Smooth muscle cell (in vitro differentiated cells): Measurements from ENCODE around the gene PIGP. TPM values are rescaled to one million over a fixed set of nuclear protein-coding genes. Genes with fewer than 3 reads are reported as not detected.

Source experiments
- DNase-seq: peaks from one replicate; lab custom pipeline; 2025; ENCODE audit not compliant: unreplicated experiment; lab: John Stamatoyannopoulos, UW
- H2AFZ ChIP-seq: fragments of 200-600 bp; sonication (generic); 2 replicates; pipeline ENCODE4 v1.6.0; 2016; ENCODE audit warnings: antibody characterized with exemption, low read depth, mild to moderate bottlenecking
- H3F3A ChIP-seq: fragments of 200-600 bp; sonication (generic); 2 replicates; pipeline ENCODE4 v1.6.0; 2017; ENCODE audit warnings: antibody characterized with exemption, low read depth
- H3K27ac ChIP-seq: fragments of 200-600 bp; sonication (generic); 2 replicates; pipeline ENCODE4 v1.5.1; 2016; ENCODE audit warnings: low read depth, mild to moderate bottlenecking
- H3K27me3 ChIP-seq: fragments of 200-600 bp; sonication (generic); 2 replicates; pipeline ENCODE4 v1.6.1; 2016; ENCODE audit warnings: low read depth, mild to moderate bottlenecking
- H3K36me3 ChIP-seq: fragments of 200-600 bp; sonication (generic); 2 replicates; pipeline ENCODE4 v1.5.1; 2016; ENCODE audit warnings: low read depth
- H3K4me1 ChIP-seq: fragments of 200-600 bp; sonication (generic); 2 replicates; pipeline ENCODE4 v1.5.1; 2016; ENCODE audit warnings: low read depth
- H3K4me2 ChIP-seq: fragments of 200-600 bp; sonication (generic); 2 replicates; pipeline ENCODE4 v1.6.0; 2016; ENCODE audit warnings: mild to moderate bottlenecking
- H3K4me3 ChIP-seq: fragments of 200-600 bp; sonication (generic); 2 replicates; pipeline ENCODE4 v1.5.1; 2016; ENCODE audit warnings: mild to moderate bottlenecking
- H3K79me2 ChIP-seq: fragments of 200-600 bp; sonication (generic); 2 replicates; pipeline ENCODE4 v1.6.0; 2016; ENCODE audit warnings: low read depth, mild to moderate bottlenecking
- H3K9ac ChIP-seq: fragments of 200-600 bp; sonication (generic); 2 replicates; pipeline ENCODE4 v1.6.0; 2016; ENCODE audit warnings: low read depth
- H3K9me3 ChIP-seq: fragments of 200-600 bp; sonication (generic); replicated peaks from 2 replicates; pipeline ENCODE4 v1.5.1; 2016; ENCODE audit warnings: low read depth
- H4K20me1 ChIP-seq: fragments of 200-600 bp; sonication (generic); 2 replicates; pipeline ENCODE4 v1.6.0; 2016; ENCODE audit warnings: low read depth
- CTCF ChIP-seq: fragments of 200-600 bp; sonication (generic); IDR thresholded peaks from 2 replicates; pipeline ENCODE4 v1.5.1; 2017; ENCODE audit warnings: borderline replicate concordance, mild to moderate bottlenecking, antibody characterized with exemption; ENCODE audit not compliant: insufficient read depth, poor library complexity, severe bottlenecking
- WGBS: methylation state at CpG from one replicate; pipeline ENCODE4 v1.1.7; 2016; ENCODE audit warnings: low lambda C conversion rate; 5-methylcytosine and 5-hydroxymethylcytosine counted together
- polyA plus RNA-seq: library from polyadenylated mRNA; unstranded; fragments of >200 nt; fragmentation: Nextera tagmentation; extraction: Ambion mirVana; gene quantifications from 2 replicates; pipeline ENCODE4 v1.2.1, GENCODE V29; 2016
- total RNA-seq: library from RNA; depleted of rRNA; stranded (reverse); fragments of >200 nt; gene quantifications from 2 replicates; pipeline ENCODE4 v1.2.3, GENCODE V29; 2014

The PIGP gene
- total and polyA plus RNA-seq, 2 experiments from 2014 or later = 15.4 to 17.6 TPM

GRCh38 chr21:37082856-37083528, 10.1 kb upstream of the PIGP start:
- no peaks in the 10 kb centered on the region for H3F3A ChIP-seq
- no peak for DNase-seq
- H2AFZ ChIP-seq = no peak overlapping the region
- no peaks in the 10 kb centered on the region for H3K27me3 ChIP-seq
- H3K9ac ChIP-seq = no peak overlapping the region
- H4K20me1 ChIP-seq = peaks cover 100% of the 10 kb centered on the region
- H3K36me3 ChIP-seq = peaks cover 4% of the 10 kb centered on the region
- peaks cover 100% of the 10 kb centered on the region for H3K79me2 ChIP-seq
- H3K4me3 ChIP-seq = no peak overlapping the region
- H3K4me2 ChIP-seq = no peak overlapping the region
- H3K27ac ChIP-seq = no peak overlapping the region
- TF ChIP-seq CTCF = no peak
- no peaks in the 10 kb centered on the region for H3K4me1 ChIP-seq
- no peaks in the 10 kb centered on the region for H3K9me3 ChIP-seq

- peaks cover 100% of the 10 kb centered on the region for H4K20me1 ChIP-seq
- H3K27ac ChIP-seq = no peak overlapping the region
- WGBS = 96% methylated on average over 1 of the region's 1 CpG
- no peaks in the 10 kb centered on the region for H3K9me3 ChIP-seq
- no peak overlapping the region for H3K4me3 ChIP-seq
- no peak overlapping the region for H3K4me2 ChIP-seq
- H3K79me2 ChIP-seq = peaks cover 100% of the 10 kb centered on the region
- no peaks in the 10 kb centered on the region for H3F3A ChIP-seq
- no peak for TF ChIP-seq CTCF
- H3K4me1 ChIP-seq = no peaks in the 10 kb centered on the region
- H3K9ac ChIP-seq = no peak overlapping the region
- H3K27me3 ChIP-seq = no peaks in the 10 kb centered on the region
- no peak for DNase-seq
- no peaks in the 10 kb centered on the region for H3K36me3 ChIP-seq
- H2AFZ ChIP-seq = no peak overlapping the region
Observed at GRCh38 chr21:37082375-37082774, 9.5 kb upstream of the PIGP start.

- no peak for TF ChIP-seq CTCF
- peaks cover 100% of the 10 kb centered on the region for H3K79me2 ChIP-seq
- peaks cover 100% of the 10 kb centered on the region for H4K20me1 ChIP-seq
- H2AFZ ChIP-seq = no peak overlapping the region
- no peak overlapping the region for H3K4me3 ChIP-seq
- no peaks in the 10 kb centered on the region for H3F3A ChIP-seq
- no peaks in the 10 kb centered on the region for H3K27me3 ChIP-seq
- no peaks in the 10 kb centered on the region for H3K36me3 ChIP-seq
- no peak overlapping the region for H3K27ac ChIP-seq
- no peak for DNase-seq
- 65% methylated on average over 6 of the region's 6 CpGs for WGBS
- H3K9me3 ChIP-seq = no peaks in the 10 kb centered on the region
- no peak overlapping the region for H3K4me2 ChIP-seq
- H3K4me1 ChIP-seq = peaks cover 6% of the 10 kb centered on the region
- no peak overlapping the region for H3K9ac ChIP-seq
Observed at GRCh38 chr21:37079211-37079824, 6.4 kb upstream of the PIGP start.

GRCh38 chr21:37077403-37077802, 4.5 kb upstream of the PIGP start:
- H3K9ac ChIP-seq = no peak overlapping the region

More at GRCh38 chr21:37077403-37077802, 4.5 kb upstream of the PIGP start:
- 94% methylated on average over 1 of the region's 1 CpG for WGBS
- no peak overlapping the region for H3K4me3 ChIP-seq
- H3F3A ChIP-seq = no peaks in the 10 kb centered on the region
- peaks cover 92% of the 10 kb centered on the region for H3K79me2 ChIP-seq
- H3K36me3 ChIP-seq = no peaks in the 10 kb centered on the region
- peaks cover 6% of the 10 kb centered on the region for H3K4me1 ChIP-seq
- no peaks in the 10 kb centered on the region for H3K9me3 ChIP-seq
- no peak overlapping the region for H2AFZ ChIP-seq
- H3K27me3 ChIP-seq = no peaks in the 10 kb centered on the region
- peaks cover 87% of the 10 kb centered on the region for H4K20me1 ChIP-seq
- TF ChIP-seq CTCF = no peak
- no peak overlapping the region for H3K27ac ChIP-seq
- no peak for DNase-seq
- H3K4me2 ChIP-seq = no peak overlapping the region
